DMS 273 (cell line): ENCODE data around the gene LRGUK.
"Not testable (repeated sequence)": the region's sequence is repeated elsewhere in the genome, so short reads cannot be mapped to it uniquely, and the experiment has no call there.

Source experiments
- DNase-seq: peaks from one replicate; lab custom pipeline; 2025; ENCODE audit not compliant: unreplicated experiment; lab: John Stamatoyannopoulos, UW

The LRGUK gene

DNA sequence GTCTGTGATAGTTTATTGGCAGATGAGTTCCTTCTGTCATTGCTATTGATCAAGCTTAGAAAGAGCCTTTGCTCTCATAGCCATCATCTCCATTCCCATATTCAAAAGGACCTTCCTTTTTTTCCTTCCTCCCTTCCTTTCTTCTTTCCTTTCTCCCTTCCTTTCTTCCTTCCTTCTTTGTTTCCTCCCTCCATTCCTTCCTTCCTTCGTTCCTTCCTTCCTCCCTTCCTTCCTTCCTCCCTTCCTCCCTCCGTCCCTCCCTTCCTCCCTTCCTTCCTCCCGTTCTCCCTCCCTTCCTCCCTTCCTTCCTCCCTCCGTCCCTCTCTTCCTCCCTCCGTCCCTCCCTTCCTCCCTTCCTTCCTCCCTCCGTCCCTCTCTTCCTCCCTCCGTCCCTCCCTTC, 104.2 kb downstream of the LRGUK start:
- DNase-seq = not testable (repeated sequence)

DNA sequence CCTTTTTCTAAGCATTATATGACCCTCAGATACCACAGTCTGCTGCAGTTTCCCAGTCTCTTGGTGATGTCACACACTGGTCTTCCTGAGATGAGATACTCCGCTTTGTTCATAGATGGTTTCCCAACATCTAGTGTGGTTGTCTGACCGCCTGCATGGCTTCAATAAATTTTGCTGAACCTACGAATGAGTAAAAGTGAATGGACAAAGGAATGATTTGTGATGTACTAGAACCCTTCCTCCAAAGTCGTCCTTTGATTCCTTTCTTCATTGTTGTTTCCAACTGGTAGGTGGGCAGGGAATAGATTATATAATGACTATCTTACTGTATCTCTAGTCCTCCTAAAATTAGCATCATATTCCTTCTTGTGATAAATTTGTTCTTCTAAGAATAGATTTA, 107.1 kb downstream of the LRGUK start:
- DNase-seq = no peak

DNA sequence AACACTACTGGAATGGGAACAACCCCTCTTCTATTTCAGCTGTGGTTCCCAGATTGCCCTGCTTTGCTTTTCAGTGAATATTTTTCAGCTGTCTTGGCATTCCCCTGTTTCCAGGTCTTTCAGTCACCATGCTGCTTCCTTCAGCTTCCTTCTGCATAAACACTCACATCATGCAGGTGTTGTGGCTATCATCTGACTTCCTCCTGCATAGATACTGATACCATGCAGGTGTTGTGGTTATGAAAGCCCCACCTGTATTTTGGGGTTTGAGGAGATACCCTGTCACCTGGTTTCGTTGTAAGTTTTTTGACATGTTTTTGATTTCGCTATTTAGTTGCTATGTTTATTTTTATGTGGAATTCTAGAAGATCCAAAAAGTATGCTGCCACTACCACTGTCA, 118.1 kb downstream of the LRGUK start:
- DNase-seq = no peak

DNA sequence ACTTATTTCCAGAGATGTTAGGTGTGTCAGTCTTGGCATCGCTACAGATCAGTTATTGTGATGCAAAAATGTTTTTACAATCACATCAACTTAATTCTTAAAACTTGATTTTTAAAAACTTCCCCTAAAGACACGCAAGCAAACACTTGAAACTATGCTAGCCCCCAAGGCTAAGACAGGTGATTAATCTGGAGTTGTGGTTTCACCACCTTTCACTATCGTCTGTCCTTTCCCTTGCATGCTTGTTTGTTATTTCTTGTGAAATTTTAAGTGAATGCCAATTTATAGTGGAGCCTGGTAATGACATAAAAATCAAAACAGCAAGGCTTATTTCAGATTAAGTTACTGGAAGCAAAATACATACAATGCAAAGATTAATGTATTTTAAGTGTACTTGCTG, 119.2 kb downstream of the LRGUK start:
- DNase-seq = no peak

DNA sequence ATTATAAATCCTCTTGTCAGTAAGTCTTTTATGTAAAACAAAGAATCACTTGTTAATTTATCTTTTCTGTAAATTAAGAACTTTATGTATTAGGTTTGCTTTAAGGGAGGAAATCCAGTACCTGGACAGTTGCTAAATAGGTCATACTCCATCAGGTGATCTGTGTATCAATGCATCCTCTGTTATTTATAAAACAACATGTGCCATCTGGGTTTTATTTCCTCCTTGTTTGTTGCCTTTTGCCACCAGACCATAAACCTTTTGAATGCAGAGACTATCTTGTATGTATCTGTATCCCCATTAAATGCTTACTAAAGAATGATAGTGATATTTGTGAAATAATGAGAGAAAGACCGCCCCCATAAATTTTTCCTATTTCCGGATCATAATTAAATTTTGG, 119.6 kb downstream of the LRGUK start:
- DNase-seq = no peak

DNA sequence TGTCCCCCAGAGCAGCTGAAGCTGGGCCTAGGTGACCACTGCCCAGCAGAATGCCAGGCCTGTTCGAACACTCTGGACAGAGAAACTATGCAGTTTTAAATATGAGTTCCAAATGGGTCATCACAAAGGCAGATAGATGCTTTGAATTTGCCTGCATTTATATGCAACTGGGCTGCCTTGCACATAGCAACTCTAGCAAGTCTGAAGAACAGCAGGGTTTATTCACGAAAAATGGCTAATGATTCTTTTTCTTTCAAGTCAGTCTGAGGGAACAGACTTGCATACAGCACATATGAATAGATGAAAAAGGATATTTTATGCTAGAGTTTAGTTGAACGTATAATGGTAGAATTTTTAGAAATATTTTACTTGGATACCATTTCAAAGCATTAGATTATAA, 121.1 kb downstream of the LRGUK start:
- no peak for DNase-seq

DNA sequence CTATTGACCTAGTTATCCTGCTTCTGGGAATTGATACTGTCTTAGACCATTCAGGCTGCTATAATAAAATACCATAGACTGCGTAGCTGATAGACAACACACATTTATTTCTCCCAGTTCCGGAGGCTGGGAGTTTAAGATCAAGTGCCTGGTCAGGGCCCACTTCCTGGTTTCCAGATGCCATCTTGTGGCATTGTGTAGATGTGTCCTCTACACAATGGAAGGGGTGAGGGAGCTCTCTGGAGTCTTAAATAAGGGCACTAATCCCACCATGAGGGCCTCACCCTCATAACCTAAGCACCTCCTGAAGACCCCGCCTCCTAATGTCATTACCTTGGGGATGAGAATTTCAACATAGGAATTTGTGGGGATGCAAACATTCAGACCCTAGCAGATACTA, 127.2 kb downstream of the LRGUK start:
- peak; percentile 70 for DNase-seq

DNA sequence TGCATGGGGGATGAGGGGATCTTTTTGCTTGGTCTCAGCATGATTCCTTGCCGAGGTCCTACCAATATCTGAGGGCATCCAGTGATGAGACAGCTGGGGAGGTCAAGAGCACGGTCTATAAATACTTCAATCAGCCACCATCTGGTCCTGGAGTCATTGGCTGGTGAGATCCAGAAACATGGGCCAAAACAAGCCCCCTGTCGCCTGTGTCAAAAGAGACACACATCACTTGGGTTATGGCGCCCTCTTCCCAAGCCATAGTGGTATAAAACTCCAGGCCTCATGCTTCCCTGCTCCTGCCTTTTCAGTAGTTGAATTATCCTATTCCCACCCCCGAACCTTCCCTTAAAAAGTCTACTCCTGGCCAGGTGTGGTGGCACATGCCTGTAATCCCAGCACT, 128.7 kb downstream of the LRGUK start:
- DNase-seq = peak; percentile 97

DNA sequence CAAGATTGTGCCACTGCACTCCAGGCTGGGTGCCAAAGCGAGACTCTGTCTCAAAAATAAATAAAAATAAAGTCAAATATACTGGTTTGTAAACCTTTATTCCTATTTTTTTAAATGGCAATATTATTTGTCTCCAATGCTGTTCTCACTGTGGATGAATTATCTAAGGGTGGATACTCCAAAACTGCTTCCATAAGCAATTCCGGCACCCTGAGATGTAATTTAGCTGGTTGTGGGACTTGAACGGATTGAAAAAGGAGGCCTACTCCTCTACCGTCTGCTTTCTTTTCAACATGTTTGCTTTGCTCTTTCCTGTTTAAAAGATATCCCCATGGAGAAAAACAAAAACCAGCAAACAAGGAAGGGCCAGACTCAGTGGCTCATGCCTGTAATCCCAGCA, 135.2 kb downstream of the LRGUK start:
- no peak for DNase-seq

DNA sequence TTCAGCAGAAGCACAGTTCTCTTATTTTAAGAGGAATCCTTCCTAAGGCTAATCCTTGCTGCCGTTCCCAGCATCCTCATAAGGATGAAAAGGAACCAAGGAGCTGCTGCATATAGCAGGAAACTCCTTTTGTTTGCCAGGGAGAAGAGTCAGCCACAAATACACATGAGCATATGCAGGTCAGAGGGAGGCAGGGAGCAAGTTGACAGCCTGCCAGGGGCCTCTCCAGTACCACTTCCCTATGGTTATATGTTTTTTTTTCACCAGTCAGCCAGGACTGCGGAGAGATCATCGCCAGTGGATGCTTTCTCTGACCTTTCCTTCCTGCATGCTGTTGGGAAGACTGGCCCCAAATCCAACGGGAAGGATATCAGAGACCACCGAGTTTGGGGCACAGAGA, 149.8 kb downstream of the LRGUK start:
- peak; percentile 37 for DNase-seq

DNA sequence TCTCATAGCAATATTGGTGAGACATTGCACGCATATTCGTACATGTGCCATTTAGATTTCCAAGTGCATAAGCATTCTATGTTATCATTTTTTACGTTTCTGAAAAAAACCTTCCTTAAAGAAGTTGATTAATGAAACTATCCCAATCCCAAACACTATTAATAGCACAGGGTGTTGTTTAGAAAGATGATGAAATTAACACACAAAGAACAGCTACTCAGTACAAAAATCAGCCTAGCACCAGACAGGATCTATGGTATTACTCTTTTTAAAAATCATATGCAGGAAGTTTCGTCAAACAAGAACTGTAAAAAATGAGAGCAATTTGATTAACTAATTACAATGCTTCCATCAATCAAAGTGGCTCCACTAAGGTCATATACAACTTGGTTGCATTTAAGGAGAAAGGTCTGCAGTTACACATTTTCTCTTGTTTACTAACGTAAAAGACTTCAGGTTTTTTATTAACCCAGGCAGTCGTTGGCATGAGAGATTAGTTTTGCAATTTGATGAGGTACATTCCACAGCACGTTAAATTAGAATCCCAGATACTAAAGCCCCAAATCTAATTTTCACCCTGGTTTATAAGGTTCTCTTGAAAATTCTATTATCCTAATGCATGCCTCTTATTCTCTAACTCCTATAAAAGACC, 151.5 kb downstream of the LRGUK start:
- DNase-seq = no peak

DNA sequence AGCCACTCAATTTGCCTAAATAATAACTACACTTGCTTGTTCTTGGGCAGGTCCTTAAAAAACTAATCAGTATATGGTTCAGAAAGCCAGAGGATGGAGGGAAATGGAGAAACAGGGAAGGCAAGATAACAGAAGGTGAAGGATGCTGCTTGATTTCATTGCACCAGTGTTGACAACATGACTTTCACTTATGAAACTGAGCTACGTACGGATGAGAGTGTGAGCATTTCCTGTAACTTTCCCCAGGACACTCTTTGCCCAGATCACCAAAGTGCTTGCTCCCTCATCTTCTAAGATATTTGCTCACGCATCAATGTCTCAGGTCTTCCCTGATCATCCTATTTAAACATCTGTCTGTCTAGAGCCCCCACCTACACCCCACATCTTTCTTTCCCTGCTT, 152.2 kb downstream of the LRGUK start:
- no peak for DNase-seq

DNA sequence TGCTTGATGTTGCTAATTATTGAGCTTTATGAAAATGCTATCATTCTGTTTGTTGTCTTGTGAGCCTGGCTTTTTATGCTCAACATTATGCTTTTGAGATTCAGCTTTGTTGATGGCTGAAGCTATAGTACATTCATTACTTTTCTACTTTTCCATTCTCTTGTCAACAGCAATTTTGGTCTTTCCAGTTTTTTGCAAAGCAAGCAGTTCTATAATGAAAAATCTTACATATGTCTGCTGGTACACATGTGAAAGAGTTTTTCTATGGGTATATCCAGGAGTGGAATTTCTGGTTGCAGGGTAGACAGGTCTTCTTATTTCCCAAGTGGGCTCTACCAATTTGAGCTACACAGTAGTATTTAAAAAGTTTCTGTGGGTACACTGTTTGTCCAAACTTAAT, 152.8 kb downstream of the LRGUK start:
- DNase-seq = no peak

DNA sequence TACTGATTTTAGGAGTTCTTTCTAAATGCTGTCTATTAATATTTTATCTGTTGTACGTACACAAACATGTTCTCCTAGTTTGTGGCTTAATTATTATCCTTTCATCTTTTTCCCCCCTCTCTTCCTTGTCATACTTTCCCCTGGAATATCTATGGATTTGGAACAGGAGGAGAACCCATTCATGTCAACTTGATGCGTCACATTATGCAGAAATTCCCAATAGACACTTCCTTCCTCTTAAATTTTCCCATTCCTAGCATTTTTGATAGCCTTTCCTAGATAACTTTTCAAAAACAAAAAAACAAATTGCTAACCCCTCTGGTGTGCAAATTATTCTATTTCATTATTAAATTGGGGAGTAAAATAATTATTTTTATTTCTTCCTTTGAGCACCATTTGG, 153.4 kb downstream of the LRGUK start:
- DNase-seq = no peak

DNA sequence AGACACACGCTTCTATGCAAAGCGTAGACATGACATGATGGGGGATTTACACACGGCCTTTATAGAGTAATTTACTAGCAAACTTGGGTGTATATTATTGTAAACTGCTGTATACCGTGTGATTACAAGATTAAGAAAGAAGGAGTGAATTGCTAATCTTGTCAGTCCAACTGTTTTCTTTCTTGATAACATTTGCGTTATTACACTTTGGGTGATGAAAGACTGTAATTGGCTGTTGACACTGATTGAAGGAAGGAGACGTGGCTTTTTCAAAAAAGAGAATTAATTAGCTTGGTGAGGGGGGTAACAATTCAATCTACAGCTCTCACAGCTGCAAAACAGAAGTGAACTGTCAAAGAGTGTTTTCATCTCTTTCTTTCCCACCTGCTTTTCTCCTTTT, 156.9 kb downstream of the LRGUK start:
- DNase-seq = peak; percentile 54

DNA sequence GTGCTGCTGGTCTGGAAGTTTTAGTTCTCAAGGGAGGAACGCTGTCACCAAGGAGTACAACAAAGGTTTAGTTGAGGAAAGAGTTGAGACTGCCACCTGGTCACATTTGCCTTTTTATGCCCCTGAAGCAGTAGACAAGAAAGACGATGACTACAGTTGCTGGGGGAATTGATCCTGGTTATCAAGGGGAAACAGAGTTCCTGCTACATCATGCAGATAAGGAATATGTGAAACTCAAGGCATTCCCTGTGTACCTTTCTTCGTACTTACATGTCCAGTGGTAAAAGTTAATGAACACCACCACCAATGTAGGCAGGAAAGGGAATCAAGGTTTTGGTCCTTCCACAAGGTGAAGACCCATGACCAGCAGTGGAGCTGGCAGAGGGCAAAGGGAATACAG, 157.8 kb downstream of the LRGUK start:
- no peak for DNase-seq

DNA sequence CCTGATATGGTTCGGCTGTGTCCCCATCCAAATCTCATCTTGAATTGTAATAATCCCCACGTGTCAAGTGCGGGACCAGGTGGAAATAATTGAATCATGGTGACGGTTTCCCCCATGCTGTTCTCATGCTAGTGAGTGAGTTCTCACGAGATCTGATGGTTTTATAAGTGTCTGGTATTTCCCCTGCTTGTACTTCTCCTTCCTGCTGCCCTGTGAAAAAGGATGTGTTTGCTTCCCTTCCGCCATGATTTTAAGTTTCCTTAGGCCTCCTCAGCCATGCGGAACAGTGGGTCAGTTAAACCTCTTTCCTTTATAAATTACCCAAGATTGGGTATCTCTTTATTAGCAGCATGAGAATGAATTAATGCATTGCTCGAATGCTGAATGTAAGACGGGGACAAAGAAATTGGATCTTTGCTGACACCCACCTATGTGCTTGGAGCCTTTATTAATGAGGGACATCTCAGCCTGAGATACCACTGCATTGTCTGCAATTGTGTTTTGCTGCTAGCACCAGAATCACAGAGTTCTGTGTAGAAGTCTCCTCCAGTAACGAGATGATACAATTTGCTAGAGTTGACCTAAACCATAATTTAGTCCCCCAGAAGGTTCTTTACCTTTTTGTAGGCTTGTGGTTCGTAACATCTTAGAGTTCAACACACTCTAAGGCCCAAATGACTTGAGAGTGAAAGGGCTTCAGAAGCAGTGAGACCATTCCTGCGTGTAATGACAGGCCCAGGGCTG, 160.9 kb downstream of the LRGUK start:
- DNase-seq = no peak

DNA sequence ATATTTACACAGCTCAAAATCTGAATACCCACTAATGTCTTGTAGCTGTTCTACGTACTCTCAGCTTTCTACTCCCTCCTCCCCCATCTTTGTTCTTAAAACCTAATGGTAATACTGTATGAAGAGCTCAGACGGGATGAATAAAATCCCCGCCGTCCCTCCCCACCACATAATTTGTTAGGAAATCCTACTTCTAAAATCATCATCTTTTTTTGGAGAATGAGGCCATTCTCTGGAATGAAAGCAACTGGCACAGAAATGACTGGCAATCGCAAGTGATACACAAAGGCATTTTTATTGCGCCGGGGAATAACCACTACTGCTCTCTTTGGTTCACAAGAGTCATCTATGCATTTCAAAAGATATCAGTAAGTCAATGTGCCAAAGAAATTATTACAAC, 162.3 kb downstream of the LRGUK start:
- no peak for DNase-seq

DNA sequence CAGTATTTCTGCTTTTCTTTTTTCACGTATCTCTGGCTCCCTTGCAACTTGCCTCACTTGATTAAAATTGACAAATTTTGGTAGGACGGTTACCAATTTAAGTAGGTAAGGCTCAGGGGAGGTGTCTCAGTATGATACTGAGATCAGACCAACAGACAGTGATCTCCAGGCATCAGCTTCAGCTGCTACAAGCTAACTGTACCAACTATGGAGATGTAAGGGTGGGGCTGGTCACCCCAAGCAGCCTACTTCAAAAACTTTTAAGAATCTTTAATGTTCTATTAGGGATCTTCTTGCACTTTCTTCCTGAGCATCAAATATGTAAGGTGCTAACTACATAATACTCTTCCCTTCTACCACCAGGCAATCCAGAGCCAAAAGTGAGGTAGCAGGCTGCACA, 162.7 kb downstream of the LRGUK start:
- DNase-seq = no peak

DNA sequence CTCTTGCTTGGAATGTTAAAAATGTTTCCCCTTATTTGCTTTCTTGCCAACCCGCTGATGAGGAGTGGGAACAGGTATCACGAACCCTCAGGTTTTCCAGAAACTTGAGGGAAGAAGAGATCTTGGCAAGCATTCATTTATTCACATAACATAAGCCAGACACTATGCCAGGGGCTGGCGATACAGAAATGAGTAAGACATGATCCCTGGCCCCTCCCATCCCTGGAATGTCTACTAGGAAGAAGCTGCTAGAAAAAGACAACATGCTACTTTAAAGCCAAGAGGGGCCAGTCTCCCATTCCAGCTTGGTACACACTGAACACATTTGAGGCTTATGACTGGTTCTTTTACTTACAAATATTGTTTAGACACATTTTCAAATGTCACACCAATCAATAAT, 163.1 kb downstream of the LRGUK start:
- DNase-seq = no peak

DNA sequence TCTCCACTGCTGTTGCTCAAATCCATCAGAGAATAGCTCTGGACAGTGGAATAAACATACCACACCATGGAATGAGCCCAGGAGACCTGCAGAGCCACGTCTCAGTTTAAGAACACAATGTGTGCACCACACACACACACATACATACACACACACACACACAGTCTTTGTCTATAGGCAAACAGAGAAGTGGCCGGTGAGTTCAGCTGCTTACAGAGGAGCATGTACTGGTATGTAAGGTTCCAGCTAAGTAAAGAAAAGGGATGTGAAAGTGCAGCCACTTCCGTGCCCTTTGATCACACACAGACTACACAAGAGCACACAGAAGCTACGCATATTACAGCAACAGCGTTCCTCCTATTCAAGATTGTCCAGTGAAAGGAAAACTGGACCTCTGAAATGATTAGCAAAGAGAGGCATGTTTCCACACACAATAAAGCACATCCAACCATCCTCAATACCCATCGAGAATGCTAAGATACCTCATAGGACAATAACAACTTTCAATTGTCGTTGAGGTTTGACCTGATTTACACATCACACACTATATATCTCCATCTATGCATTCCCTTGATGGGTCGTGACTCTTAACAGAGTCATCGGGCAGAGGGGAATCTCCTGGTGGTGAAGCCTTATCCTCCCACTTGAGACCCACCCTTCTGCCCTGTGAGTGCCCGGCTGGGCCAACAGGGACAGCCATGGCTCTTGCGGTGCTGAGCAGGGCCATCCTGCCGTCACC, 166.0 kb downstream of the LRGUK start:
- no peak for DNase-seq

DNA sequence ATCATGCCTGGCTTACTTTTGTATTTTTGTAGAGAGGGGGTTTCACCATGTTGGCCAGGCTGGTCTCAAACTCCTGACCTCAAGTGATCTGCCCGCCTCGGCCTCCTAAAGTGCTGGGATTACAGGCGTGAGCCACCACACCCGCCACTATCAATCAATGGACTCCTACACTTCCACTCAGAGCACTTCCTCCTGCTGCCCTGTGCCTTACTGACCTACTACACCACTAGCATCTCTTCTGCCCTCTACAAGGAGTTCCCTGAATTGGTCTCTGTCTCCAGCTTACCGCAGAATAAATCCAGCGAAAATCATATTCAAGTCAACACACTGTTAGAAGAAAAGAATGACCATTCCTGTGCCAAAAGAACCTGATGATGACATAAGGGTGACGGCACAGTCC, 168.8 kb downstream of the LRGUK start:
- DNase-seq = not testable (repeated sequence)
